ENCODE data around the gene CCDC102B.

GRCh38 chr18:68919900-68920299, 122.0 kb downstream of the CCDC102B start:
- TF ChIP-seq CTCF (IDR thresholded peaks at IDR 0.05; ENCODE audit: insufficient read depth, low read length) (no peak), REST (IDR thresholded peaks at IDR 0.05; ENCODE audit: insufficient replicate concordance, low read depth) (no peak), GABPA (IDR thresholded peaks at IDR 0.05; ENCODE audit: low read depth) (no peak), POLR2AphosphoS5 (IDR thresholded peaks at IDR 0.05; ENCODE audit: low read depth) (no peak), SPI1 (IDR thresholded peaks at IDR 0.05; ENCODE audit: borderline replicate concordance, low read depth) (no peak)
